AG10803 (cell line): ENCODE results near the gene SRD5A1.
"Not testable (repeated sequence)": the region's sequence is repeated elsewhere in the genome, so short reads cannot be mapped to it uniquely, and the experiment has no call there.

Experiments used
- DNase-seq: peaks from one replicate; pipeline ENCODE4 v3.0.0; 2010; ENCODE audit warnings: low read depth
- H3K4me3 ChIP-seq: 2 replicates; pipeline ENCODE4 v1.5.1; 2011; ENCODE audit warnings: mild to moderate bottlenecking, low read length, control low read depth
- TF ChIP-seq, protein P1 (sequence below): conservative IDR thresholded peaks from 2 replicates; pipeline ENCODE4 v1.5.1; 2011; ENCODE audit warnings: mild to moderate bottlenecking, low read length, control low read depth, inconsistent platforms

SRD5A1 gene

DNA sequence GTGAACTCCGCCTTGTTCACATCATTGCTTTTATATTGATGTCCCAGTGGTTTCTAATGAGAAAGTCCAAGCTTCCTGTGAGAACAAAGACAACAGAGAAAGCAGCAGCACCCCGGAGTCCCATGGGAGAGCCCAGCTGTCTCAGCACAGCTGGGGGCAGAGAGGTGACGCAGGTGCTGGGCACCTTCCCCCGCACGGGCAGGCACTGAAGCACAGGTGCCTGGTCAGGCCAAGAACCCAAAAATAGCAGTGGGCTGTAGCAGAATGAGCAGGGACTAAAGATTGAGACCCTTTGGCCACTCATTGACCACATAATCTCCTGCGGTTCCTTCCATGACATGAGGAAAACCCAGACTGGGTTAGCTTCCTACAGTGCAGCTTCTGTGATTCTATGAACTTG lies 18.8 kb downstream of the SRD5A1 start:
- no peak overlapping the region for H3K4me3 ChIP-seq
- TF ChIP-seq, protein P1, sequence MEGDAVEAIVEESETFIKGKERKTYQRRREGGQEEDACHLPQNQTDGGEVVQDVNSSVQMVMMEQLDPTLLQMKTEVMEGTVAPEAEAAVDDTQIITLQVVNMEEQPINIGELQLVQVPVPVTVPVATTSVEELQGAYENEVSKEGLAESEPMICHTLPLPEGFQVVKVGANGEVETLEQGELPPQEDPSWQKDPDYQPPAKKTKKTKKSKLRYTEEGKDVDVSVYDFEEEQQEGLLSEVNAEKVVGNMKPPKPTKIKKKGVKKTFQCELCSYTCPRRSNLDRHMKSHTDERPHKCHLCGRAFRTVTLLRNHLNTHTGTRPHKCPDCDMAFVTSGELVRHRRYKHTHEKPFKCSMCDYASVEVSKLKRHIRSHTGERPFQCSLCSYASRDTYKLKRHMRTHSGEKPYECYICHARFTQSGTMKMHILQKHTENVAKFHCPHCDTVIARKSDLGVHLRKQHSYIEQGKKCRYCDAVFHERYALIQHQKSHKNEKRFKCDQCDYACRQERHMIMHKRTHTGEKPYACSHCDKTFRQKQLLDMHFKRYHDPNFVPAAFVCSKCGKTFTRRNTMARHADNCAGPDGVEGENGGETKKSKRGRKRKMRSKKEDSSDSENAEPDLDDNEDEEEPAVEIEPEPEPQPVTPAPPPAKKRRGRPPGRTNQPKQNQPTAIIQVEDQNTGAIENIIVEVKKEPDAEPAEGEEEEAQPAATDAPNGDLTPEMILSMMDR, result no peak
- DNase-seq, result no peak

DNA sequence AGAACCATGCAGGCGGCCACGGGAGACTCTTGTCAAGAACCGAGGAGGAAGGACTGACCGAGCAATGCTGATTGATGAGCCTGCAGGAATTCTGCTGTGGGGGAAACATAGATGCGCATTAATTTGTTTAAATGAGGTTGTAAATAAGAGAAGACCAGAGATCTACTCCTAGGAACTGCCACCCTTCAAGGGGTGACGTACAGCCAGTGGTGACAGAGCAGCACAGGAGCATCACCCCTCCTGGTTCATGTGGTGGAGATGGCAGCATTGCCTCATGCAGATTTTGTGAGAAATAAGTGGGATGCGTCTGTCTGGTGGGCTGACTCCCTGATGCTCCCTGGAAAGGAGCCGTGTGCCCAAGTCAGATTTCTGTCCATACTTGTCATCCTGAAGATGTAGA lies 22.2 kb downstream of the SRD5A1 start:
- DNase-seq, result no peak
- H3K4me3 ChIP-seq, result no peak overlapping the region
- TF ChIP-seq, protein P1, result no peak

DNA sequence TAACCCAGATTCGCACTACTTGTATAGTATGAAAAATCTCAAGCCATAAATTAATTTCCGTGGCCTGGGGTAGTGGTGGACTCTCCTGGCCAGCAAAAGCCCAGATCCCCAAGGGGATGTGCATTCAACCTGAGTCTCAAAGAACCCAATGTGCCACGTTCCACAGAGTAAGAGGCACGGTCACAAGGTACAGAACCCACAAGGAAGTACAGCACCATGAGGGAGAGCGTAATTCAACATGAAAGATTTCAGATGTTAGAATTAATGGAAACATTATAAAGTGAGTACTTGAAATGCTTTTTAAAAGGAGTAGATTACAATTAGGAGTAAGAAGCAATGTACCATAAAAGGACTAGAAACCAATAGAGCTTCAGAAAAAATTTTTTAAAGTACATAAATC lies 23.4 kb downstream of the SRD5A1 start:
- no peak for DNase-seq

GRCh38 chr5:6659941-6660684 lies 26.9 kb downstream of the SRD5A1 start:
- no peak for DNase-seq
- no peak overlapping the region for H3K4me3 ChIP-seq
- TF ChIP-seq, protein P1, result no peak

More for the DNA sequence above, 23.4 kb downstream of the SRD5A1 start:
- TF ChIP-seq, protein P1, result no peak
- no peak overlapping the region for H3K4me3 ChIP-seq

DNA sequence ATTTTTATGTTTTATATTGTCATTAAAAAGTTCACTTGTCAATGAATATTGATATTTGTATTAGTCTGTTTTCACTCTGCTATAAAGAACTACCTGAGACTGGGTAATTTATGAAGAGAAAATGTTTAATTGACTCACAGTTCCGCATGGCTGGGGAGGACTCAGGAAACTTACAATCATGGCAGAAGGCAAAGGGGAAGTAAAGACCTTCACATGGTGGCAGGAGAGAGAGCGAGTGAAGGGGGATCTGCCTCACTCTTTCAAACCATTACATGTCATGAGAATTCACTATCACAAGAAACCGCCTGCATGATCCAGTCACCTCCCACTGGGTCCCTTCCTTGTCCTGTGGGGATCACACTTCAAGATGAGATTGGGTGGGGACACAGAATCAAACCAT lies 27.4 kb downstream of the SRD5A1 start:
- TF ChIP-seq, protein P1, result no peak
- no peak for DNase-seq
- H3K4me3 ChIP-seq, result no peak overlapping the region

GRCh38 chr5:6666762-6667161 lies 33.5 kb downstream of the SRD5A1 start:
- DNase-seq, result no peak
- TF ChIP-seq, protein P1, result no peak
- H3K4me3 ChIP-seq, result no peak overlapping the region

- no peak for DNase-seq
- TF ChIP-seq, protein P1, result no peak
- H3K4me3 ChIP-seq, result no peak overlapping the region
These were observed 34.4 kb downstream of the SRD5A1 start for GRCh38 chr5:6667648-6668047.

DNA sequence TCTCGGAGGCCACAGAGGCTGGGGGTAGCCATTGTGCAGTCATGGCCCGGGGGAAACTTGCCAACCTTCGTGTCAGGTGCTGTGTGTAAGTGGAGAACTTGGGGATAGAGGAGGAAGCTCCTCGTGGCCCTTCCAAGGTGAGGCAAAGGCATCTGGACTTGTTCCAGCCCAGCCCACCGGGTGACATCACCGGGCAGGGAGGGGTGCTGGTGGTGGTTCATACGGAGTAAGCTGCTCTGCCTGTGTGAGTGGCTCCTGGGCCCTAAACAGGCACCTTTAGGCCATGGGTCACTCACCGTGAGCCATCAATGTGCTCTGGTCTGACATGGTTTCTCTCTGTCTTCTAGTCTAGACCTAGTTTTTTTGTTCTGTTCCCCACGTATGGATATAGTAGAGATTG lies 35.5 kb downstream of the SRD5A1 start:
- H3K4me3 ChIP-seq, DNase-seq: not testable (repeated sequence)
